ENCODE data around the gene PTCD2. TPM values are rescaled to one million over a fixed set of nuclear protein-coding genes. Genes with fewer than 3 reads are reported as not detected.

PTCD2 gene
- total RNA-seq, 4 donors from 2014 or later: 0.59 to 14.0 (median 5.5) TPM

DNA sequence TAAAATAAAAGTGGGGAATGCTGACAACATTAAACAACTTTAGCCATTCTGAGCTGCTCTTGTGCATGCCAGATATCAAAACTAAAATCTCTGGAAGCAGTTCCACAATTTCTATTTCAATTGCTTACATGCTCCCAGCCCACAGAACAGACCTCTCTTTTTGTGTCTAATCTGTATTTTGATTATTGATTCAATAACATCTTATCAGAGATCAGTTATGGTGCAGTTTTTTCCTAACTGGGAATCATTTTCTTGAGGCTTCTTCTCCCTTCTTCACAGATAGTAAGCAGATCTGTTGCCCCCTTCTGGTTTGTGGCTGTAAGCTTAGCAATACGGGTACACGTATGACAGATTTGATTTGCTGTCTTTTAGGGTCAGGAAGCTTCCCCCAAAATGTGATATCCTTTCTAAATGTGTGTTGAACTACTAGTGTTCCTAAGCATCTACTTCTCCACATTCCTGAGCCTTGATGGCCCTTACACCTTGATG, 39.5 kb upstream of the PTCD2 start:
- peak overlapping the region; percentile 76 to 90 for H3K27ac ChIP-seq
- no peaks in the 10 kb centered on the region for H3K9me3 ChIP-seq
- peak in 1 of 2 donors; percentile 34 for DNase-seq
- no peak overlapping the region for H3K4me3 ChIP-seq
- TF ChIP-seq CTCF (IDR thresholded peaks at IDR 0.05): peak; percentile 30 to 44 (median 40)
- TF ChIP-seq POLR2A (IDR thresholded peaks at IDR 0.05): no peak
- no peaks in the 10 kb centered on the region for H3K36me3 ChIP-seq
- H3K27me3 ChIP-seq: no peaks in the 10 kb centered on the region
- intact Hi-C loops (cut with DNase I; ENCODE audit: low total_unique reads): loop anchor here (10.0 kb wide), 1 partner anchor 136 kb away; no protein-coding TSS in a partner anchor
- peaks cover 0 to 8% of the 10 kb centered on the region in 2 donors for H3K4me1 ChIP-seq

GRCh38 chr5:72281430-72281763, 38.8 kb upstream of the PTCD2 start:
- no peaks in the 10 kb centered on the region for H3K27me3 ChIP-seq
- H3K4me3 ChIP-seq: no peak overlapping the region
- TF ChIP-seq CTCF (IDR thresholded peaks at IDR 0.05) (no peak), POLR2A (IDR thresholded peaks at IDR 0.05) (no peak)
- no peaks in the 10 kb centered on the region for H3K9me3 ChIP-seq
- DNase-seq: no peak
- peaks cover 0 to 8% of the 10 kb centered on the region in 2 donors for H3K4me1 ChIP-seq
- H3K27ac ChIP-seq: peak overlapping the region; percentile 76 to 90
- H3K36me3 ChIP-seq: no peaks in the 10 kb centered on the region
- intact Hi-C loops (cut with DNase I; ENCODE audit: low total_unique reads): loop anchor here (10.0 kb wide), 1 partner anchor 137 kb away; no protein-coding TSS in a partner anchor

- Histone ChIP-seq H3K36me3 (no peaks in the 10 kb centered on the region), H3K4me3 (no peak overlapping the region), H3K27me3 (no peaks in the 10 kb centered on the region), H3K4me1 (peaks cover 0 to 8% of the 10 kb centered on the region in 2 donors), H3K9me3 (no peaks in the 10 kb centered on the region), H3K27ac (peak overlapping the region; percentile 76 to 90)
- TF ChIP-seq CTCF (IDR thresholded peaks at IDR 0.05): no peak
- no peak for TF ChIP-seq POLR2A (IDR thresholded peaks at IDR 0.05)
- DNase-seq: peak in 1 of 2 donors; percentile 44
- intact Hi-C loops (cut with DNase I; ENCODE audit: low total_unique reads): loop anchor here (10.0 kb wide), 1 partner anchor 137 kb away; no protein-coding TSS in a partner anchor
Measured at GRCh38 chr5:72281764-72282499, 38.2 kb upstream of the PTCD2 start.

DNA sequence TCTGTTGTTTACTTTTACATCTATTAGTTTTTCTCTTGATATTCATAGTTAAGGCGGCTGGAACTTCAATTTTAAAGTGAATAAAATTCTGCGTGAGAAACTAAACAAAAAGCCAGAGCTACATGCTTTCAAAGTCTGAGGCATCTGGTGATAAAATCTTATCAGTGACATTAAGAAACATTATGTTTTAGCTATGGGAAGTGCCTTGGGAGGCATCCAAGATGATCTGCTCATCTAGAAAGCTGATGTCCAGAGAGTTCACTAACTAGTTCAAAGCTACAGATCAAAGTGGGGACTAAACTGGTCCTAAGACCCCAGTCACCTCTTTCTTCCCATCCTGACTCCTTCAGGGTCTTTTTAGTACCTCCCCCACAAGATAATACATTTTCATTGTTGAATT, 37.3 kb upstream of the PTCD2 start:
- H3K4me1 ChIP-seq: peaks cover 0 to 8% of the 10 kb centered on the region in 2 donors
- H3K36me3 ChIP-seq: no peaks in the 10 kb centered on the region
- intact Hi-C loops (cut with DNase I; ENCODE audit: low total_unique reads): loop anchor here (10.0 kb wide), 1 partner anchor 138 kb away; no protein-coding TSS in a partner anchor
- no peak overlapping the region for H3K4me3 ChIP-seq
- no peak for TF ChIP-seq POLR2A (IDR thresholded peaks at IDR 0.05)
- TF ChIP-seq CTCF (IDR thresholded peaks at IDR 0.05): no peak
- H3K9me3 ChIP-seq: no peaks in the 10 kb centered on the region
- H3K27ac ChIP-seq: peak overlapping the region; percentile 76 to 90
- DNase-seq: peak in 1 of 2 donors; percentile 50
- H3K27me3 ChIP-seq: no peaks in the 10 kb centered on the region

- peak overlapping the region; percentile 76 to 90 for H3K27ac ChIP-seq
- intact Hi-C loops (cut with DNase I; ENCODE audit: low total_unique reads): loop anchor here (10.0 kb wide), 1 partner anchor 139 kb away; no protein-coding TSS in a partner anchor
Measured at GRCh38 chr5:72283358-72283757, 36.8 kb upstream of the PTCD2 start.

More at GRCh38 chr5:72283358-72283757, 36.8 kb upstream of the PTCD2 start:
- Histone ChIP-seq H3K4me3 (no peak overlapping the region), H3K27me3 (no peaks in the 10 kb centered on the region), H3K4me1 (peaks cover 0 to 8% of the 10 kb centered on the region in 2 donors), H3K9me3 (no peaks in the 10 kb centered on the region), H3K36me3 (no peaks in the 10 kb centered on the region)
- peak in 1 of 2 donors; percentile 56 for DNase-seq
- TF ChIP-seq CTCF (IDR thresholded peaks at IDR 0.05) (no peak), POLR2A (IDR thresholded peaks at IDR 0.05) (no peak)
